SK-N-SH (cell line): ENCODE data around the gene VRK2. TPM values are rescaled to one million over a fixed set of nuclear protein-coding genes. Genes with fewer than 3 reads are reported as not detected.
A peak's percentile ranks its signal among the peaks of the same experiment; 100 is the strongest.
"Not testable (repeated sequence)": the region's sequence is repeated elsewhere in the genome, so short reads cannot be mapped to it uniquely, and the experiment has no call there.

Source experiments
- CTCF ChIA-PET: fragments of 300-600, 350-600 bp; formaldehyde crosslinking; extraction: SDS; loops from one replicate; lab custom pipeline; 2021; lab: Yijun Ruan, JAX
- POLR2A ChIA-PET: fragments of 350-600 bp; sonication (Branson Sonifier 250); formaldehyde crosslinking; extraction: SDS; loops from one replicate; lab custom pipeline; 2020; ENCODE audit warnings: antibody characterized with exemption, inconsistent platforms; lab: Yijun Ruan, JAX
- DNase-seq: peaks from one replicate; pipeline ENCODE4 v3.0.0; 2012
- H2AFZ ChIP-seq: fragments of 200-600 bp; sonication (generic); 2 replicates; pipeline ENCODE4 v1.8.1; 2016; ENCODE audit warnings: antibody characterized with exemption, mild to moderate bottlenecking, low read depth
- H3F3A ChIP-seq: fragments of 200-600 bp; sonication (generic); replicated peaks from 2 replicates; pipeline ENCODE3; 2016; ENCODE audit warnings: antibody characterized with exemption, mild to moderate bottlenecking; ENCODE audit not compliant: insufficient read depth
- H3K27ac ChIP-seq, 2 experiments: fragments of 200-500 bp in 1 of 2; fragments of 200-600 bp in 1 of 2; sonication (Bioruptor generic) in 1 of 2; sonication (generic), shearing (Covaris generic) in 1 of 2; 2 replicates each; pipeline versions ENCODE4 v1.5.1 to v1.6.1; 2014 to 2016; ENCODE audit warnings: low read depth in 2 of 2, inconsistent platforms in 1 of 2, low read length in 1 of 2, mild to moderate bottlenecking in 1 of 2, mixed read lengths in 1 of 2
- H3K27me3 ChIP-seq: fragments of 200-600 bp; sonication (generic), shearing (Covaris generic); 2 replicates; pipeline ENCODE4 v1.6.1; 2016; ENCODE audit warnings: mixed run types; ENCODE audit not compliant: insufficient read depth
- H3K36me3 ChIP-seq, 2 experiments: fragments of 200-500 bp in 1 of 2; fragments of 200-600 bp in 1 of 2; sonication (Bioruptor generic) in 1 of 2; sonication (generic) in 1 of 2; replicated peaks in 1 of 2; 2 replicates each; pipeline versions ENCODE3 to v1.5.1; 2014 to 2016; ENCODE audit warnings: low read length in 1 of 2, mild to moderate bottlenecking in 1 of 2; ENCODE audit not compliant: insufficient read depth in 2 of 2, control insufficient read depth in 1 of 2
- H3K4me1 ChIP-seq, 2 experiments: fragments of 200-500 bp in 1 of 2; fragments of 200-600 bp in 1 of 2; sonication (Bioruptor generic) in 1 of 2; sonication (generic), shearing (Covaris generic) in 1 of 2; 2 replicates each; pipeline versions ENCODE4 v1.5.1 to v1.6.1; 2014 to 2016; ENCODE audit warnings: low read depth in 1 of 2, low read length in 1 of 2, mixed run types in 1 of 2; ENCODE audit not compliant: insufficient read depth in 2 of 2, control insufficient read depth in 1 of 2
- H3K4me2 ChIP-seq: fragments of 200-600 bp; sonication (generic), shearing (Covaris generic); 2 replicates; pipeline ENCODE4 v1.6.1; 2017; ENCODE audit warnings: mixed run types
- H3K4me3 ChIP-seq, 2 experiments: fragments of 200-500 bp in 1 of 2; fragments of 200-600 bp in 1 of 2; sonication (Bioruptor generic) in 1 of 2; sonication (generic), shearing (Covaris generic) in 1 of 2; 2 replicates each; pipeline versions ENCODE4 v1.5.1 to v1.8.1; 2014 to 2016; ENCODE audit warnings: low read depth in 2 of 2, inconsistent platforms in 1 of 2, low read length in 1 of 2, mild to moderate bottlenecking in 1 of 2, mixed read lengths in 1 of 2, moderate library complexity in 1 of 2
- H3K79me2 ChIP-seq: fragments of 200-600 bp; sonication (generic); 2 replicates; pipeline ENCODE4 v1.8.1; 2017; ENCODE audit warnings: mild to moderate bottlenecking; ENCODE audit not compliant: insufficient read depth
- H3K9ac ChIP-seq: fragments of 200-600 bp; sonication (generic); 2 replicates; pipeline ENCODE4 v1.6.1; 2017; ENCODE audit warnings: mixed run types
- H3K9me2 ChIP-seq: fragments of 200-600 bp; sonication (generic); 2 replicates; pipeline ENCODE4 v1.6.1; 2017; ENCODE audit warnings: mixed run types
- H3K9me3 ChIP-seq: fragments of 200-600 bp; sonication (generic); 2 replicates; pipeline ENCODE4 v1.6.1; 2017; ENCODE audit warnings: mixed run types, mild to moderate bottlenecking, moderate library complexity
- H4K20me1 ChIP-seq: fragments of 200-600 bp; sonication (generic); 2 replicates; pipeline ENCODE4 v1.6.1; 2017; ENCODE audit warnings: mild to moderate bottlenecking, mixed run types; ENCODE audit not compliant: insufficient read depth
- FOXJ3 ChIP-seq: sonication (generic); formaldehyde crosslinking; IDR thresholded peaks from 2 replicates; pipeline ENCODE4 v1.5.1; 2020; ENCODE audit warnings: mild to moderate bottlenecking, missing genetic modification reagents
- GATA2 ChIP-seq: sonication (generic); formaldehyde crosslinking; IDR thresholded peaks from 2 replicates; pipeline ENCODE4 v1.5.0; 2020; ENCODE audit warnings: mild to moderate bottlenecking, missing genetic modification reagents
- RAD21 ChIP-seq: IDR thresholded peaks from 2 replicates; pipeline ENCODE4 v1.6.1; 2012; ENCODE audit warnings: mild to moderate bottlenecking, low read length
- RFX5 ChIP-seq: IDR thresholded peaks from 2 replicates; pipeline ENCODE4 v1.6.1; 2012; ENCODE audit warnings: mild to moderate bottlenecking, improper control_type of control experiment, low read length
- WGBS: methylation state at CpG from one replicate; pipeline ENCODE4 v1.1.6; 2017; ENCODE audit warnings: low lambda C conversion rate; 5-methylcytosine and 5-hydroxymethylcytosine counted together
- polyA plus RNA-seq, 3 experiments: library from polyadenylated mRNA; depleted of rRNA; stranded (reverse); fragments of >200 nt; gene quantifications; 2 replicates each; pipeline ENCODE4 v1.2.3, GENCODE V29; 2012
- TF ChIP-seq, protein P1 (sequence below): fragments of 150-350 bp; IDR thresholded peaks from 2 replicates; pipeline ENCODE4 v1.6.1; 2017; ENCODE audit warnings: antibody characterized with exemption, low read length, low read depth, borderline replicate concordance
- TF ChIP-seq, protein P2 (sequence below): IDR thresholded peaks from 2 replicates; pipeline ENCODE4 v1.6.1; 2012; ENCODE audit warnings: mild to moderate bottlenecking, low read depth, low read length, moderate library complexity

The VRK2 gene
- polyA plus RNA-seq, 1 of the 3 experiments (the other 2 are of a cell fraction), result not detected

DNA sequence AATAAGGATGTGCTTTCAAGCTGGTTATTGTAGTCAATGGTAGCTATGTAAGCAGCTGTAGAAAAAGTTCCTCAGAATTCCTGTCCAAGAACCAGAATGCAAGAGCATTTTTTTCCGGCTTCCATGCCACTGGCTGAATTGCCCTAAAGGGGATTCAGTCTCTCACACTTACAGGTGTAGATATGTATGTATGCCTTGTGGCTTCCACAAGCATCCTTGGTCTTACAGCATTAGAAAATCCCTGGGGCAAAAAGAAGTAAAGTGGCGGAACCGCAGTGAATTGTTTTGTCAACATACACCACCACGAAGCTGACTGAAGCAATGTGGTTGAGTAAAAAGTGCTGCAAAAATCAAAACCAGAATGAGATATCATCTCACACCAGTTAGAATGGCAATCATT, 139.9 kb downstream of the VRK2 start (continued):
- TF ChIP-seq, protein P1, sequence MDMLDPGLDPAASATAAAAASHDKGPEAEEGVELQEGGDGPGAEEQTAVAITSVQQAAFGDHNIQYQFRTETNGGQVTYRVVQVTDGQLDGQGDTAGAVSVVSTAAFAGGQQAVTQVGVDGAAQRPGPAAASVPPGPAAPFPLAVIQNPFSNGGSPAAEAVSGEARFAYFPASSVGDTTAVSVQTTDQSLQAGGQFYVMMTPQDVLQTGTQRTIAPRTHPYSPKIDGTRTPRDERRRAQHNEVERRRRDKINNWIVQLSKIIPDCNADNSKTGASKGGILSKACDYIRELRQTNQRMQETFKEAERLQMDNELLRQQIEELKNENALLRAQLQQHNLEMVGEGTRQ, result no peak
- TF ChIP-seq RAD21 (no peak), GATA2 (CRISPR knock-in tag) (no peak)

DNA sequence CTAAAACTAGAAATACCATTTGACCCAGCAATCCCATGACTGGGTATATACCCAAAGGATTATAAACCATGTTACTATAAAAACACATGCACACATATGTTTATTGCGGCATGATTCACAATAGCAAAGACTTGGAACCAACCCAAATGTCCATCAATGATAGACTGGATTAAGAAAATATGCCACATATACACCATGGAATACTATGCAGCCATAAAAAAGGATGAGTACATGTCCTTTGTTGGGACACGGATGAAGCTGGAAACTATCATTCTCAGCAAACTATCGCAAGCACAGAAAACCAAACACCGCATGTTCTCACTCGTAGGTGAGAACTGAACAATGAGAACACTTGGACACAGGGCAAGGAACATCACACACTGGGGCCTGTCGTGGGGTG, 140.4 kb downstream of the VRK2 start:
- WGBS, result 97% methylated on average over 6 of the region's 6 CpGs
- H3K9ac ChIP-seq, CTCF ChIA-PET, DNase-seq, H3K4me3 ChIP-seq, H3K9me2 ChIP-seq, H3K4me2 ChIP-seq, H3F3A ChIP-seq, POLR2A ChIA-PET, H3K27me3 ChIP-seq, H3K27ac ChIP-seq, H3K9me3 ChIP-seq, H3K79me2 ChIP-seq, H2AFZ ChIP-seq, H4K20me1 ChIP-seq, H3K4me1 ChIP-seq: not testable (repeated sequence)
- peaks cover 15 to 17% of the 10 kb centered on the region in 2 experiments for H3K36me3 ChIP-seq

DNA sequence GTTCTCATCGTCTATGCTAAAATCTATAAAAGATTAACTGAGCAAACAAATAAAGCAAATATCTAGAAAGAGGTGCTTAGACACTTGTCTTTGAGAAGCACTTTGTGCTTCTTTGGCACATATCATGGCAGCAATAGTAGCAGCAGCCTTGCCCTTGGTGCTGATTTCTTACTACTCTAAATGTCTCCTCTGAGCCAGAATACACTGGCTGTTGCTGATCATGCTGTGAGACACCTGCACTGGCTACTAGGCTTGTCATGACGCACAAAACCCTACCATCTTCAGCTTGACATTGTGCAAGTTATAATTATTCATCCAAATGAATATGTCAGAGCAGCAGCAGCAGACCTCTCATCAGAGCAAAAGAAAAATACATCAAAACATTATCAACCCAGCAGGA, 147.9 kb downstream of the VRK2 start:
- Histone ChIP-seq H3K36me3 (peaks cover under 1 to 14% of the 10 kb centered on the region in 2 experiments), H3K4me3 (no peak overlapping the region), H3K4me2 (no peak overlapping the region), H4K20me1 (no peaks in the 10 kb centered on the region), H3K9ac (no peak overlapping the region), H3K27me3 (no peaks in the 10 kb centered on the region), H3K79me2 (no peaks in the 10 kb centered on the region)
- POLR2A ChIA-PET, result no interaction called here
- WGBS, result 91% methylated on average over 2 of the region's 2 CpGs
- TF ChIP-seq RFX5 (no peak), FOXJ3 (CRISPR knock-in tag) (no peak)
- TF ChIP-seq, protein P2, sequence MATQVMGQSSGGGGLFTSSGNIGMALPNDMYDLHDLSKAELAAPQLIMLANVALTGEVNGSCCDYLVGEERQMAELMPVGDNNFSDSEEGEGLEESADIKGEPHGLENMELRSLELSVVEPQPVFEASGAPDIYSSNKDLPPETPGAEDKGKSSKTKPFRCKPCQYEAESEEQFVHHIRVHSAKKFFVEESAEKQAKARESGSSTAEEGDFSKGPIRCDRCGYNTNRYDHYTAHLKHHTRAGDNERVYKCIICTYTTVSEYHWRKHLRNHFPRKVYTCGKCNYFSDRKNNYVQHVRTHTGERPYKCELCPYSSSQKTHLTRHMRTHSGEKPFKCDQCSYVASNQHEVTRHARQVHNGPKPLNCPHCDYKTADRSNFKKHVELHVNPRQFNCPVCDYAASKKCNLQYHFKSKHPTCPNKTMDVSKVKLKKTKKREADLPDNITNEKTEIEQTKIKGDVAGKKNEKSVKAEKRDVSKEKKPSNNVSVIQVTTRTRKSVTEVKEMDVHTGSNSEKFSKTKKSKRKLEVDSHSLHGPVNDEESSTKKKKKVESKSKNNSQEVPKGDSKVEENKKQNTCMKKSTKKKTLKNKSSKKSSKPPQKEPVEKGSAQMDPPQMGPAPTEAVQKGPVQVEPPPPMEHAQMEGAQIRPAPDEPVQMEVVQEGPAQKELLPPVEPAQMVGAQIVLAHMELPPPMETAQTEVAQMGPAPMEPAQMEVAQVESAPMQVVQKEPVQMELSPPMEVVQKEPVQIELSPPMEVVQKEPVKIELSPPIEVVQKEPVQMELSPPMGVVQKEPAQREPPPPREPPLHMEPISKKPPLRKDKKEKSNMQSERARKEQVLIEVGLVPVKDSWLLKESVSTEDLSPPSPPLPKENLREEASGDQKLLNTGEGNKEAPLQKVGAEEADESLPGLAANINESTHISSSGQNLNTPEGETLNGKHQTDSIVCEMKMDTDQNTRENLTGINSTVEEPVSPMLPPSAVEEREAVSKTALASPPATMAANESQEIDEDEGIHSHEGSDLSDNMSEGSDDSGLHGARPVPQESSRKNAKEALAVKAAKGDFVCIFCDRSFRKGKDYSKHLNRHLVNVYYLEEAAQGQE, result peak; percentile 81
- TF ChIP-seq, all 33 proteins: peak for 1
- CTCF ChIA-PET, result no interaction called here
- Histone ChIP-seq H3K9me3 (no peaks in the 10 kb centered on the region), H3K4me1 (no peaks in the 10 kb centered on the region), H3K9me2 (no peaks in the 10 kb centered on the region), H2AFZ (no peak overlapping the region), H3K27ac (no peak overlapping the region), H3F3A (no peaks in the 10 kb centered on the region)
- DNase-seq, result no peak
